GM23338 (cell line): ENCODE results near the gene NIPBL.

Experiments
- CTCF ChIP-seq, 2 experiments: fragments of 200-600 bp in 1 of 2; sonication (generic) in 1 of 2; conservative IDR thresholded peaks; 2 replicates each; pipeline versions ENCODE4 v1.5.1 to v1.6.1; 2016 to 2017; ENCODE audit warnings: antibody characterized with exemption in 2 of 2, low read depth in 2 of 2, mild to moderate bottlenecking in 2 of 2, moderate library complexity in 1 of 2
- JUNB ChIP-seq: IDR thresholded peaks from one replicate; pipeline ENCODE4 v1.6.1; 2016; ENCODE audit warnings: antibody characterized with exemption; ENCODE audit not compliant: unreplicated experiment
- TF ChIP-seq, protein P1 (sequence below): IDR thresholded peaks from one replicate; pipeline ENCODE4 v1.6.1; 2018; ENCODE audit warnings: antibody characterized with exemption; ENCODE audit not compliant: unreplicated experiment

- TF ChIP-seq CTCF (conservative IDR thresholded peaks at IDR 0.05; ENCODE audit: low read depth in 2 of 2) (no peak), JUNB (no peak)
- TF ChIP-seq, protein P1, sequence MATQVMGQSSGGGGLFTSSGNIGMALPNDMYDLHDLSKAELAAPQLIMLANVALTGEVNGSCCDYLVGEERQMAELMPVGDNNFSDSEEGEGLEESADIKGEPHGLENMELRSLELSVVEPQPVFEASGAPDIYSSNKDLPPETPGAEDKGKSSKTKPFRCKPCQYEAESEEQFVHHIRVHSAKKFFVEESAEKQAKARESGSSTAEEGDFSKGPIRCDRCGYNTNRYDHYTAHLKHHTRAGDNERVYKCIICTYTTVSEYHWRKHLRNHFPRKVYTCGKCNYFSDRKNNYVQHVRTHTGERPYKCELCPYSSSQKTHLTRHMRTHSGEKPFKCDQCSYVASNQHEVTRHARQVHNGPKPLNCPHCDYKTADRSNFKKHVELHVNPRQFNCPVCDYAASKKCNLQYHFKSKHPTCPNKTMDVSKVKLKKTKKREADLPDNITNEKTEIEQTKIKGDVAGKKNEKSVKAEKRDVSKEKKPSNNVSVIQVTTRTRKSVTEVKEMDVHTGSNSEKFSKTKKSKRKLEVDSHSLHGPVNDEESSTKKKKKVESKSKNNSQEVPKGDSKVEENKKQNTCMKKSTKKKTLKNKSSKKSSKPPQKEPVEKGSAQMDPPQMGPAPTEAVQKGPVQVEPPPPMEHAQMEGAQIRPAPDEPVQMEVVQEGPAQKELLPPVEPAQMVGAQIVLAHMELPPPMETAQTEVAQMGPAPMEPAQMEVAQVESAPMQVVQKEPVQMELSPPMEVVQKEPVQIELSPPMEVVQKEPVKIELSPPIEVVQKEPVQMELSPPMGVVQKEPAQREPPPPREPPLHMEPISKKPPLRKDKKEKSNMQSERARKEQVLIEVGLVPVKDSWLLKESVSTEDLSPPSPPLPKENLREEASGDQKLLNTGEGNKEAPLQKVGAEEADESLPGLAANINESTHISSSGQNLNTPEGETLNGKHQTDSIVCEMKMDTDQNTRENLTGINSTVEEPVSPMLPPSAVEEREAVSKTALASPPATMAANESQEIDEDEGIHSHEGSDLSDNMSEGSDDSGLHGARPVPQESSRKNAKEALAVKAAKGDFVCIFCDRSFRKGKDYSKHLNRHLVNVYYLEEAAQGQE: no peak
Measured at GRCh38 chr5:36965179-36965578, 88.6 kb downstream of the NIPBL start.
